GM19328 (cell line): ENCODE data around the gene FAM184A.

ENCODE experiments used
- ATAC-seq: cut with Tn5 transposase; IDR thresholded peaks from one replicate; pipeline ENCODE4 v1.9.1; 2021; ENCODE audit warnings: mild to moderate bottlenecking, moderate library complexity; ENCODE audit not compliant: unreplicated experiment

The FAM184A gene

GRCh38 chr6:118971682-118972081, 106.8 kb downstream of the FAM184A start:
- ATAC-seq, result no peak

- no peak for ATAC-seq
These were observed 107.6 kb downstream of the FAM184A start for GRCh38 chr6:118970866-118971265.

GRCh38 chr6:118968416-118968815, 110.0 kb downstream of the FAM184A start:
- no peak for ATAC-seq

- ATAC-seq, result no peak
These were observed 111.2 kb downstream of the FAM184A start for GRCh38 chr6:118967239-118967638.

GRCh38 chr6:118965843-118966370, 112.6 kb downstream of the FAM184A start:
- no peak for ATAC-seq

- ATAC-seq, result no peak
These were observed 113.1 kb downstream of the FAM184A start for GRCh38 chr6:118965371-118965770.

GRCh38 chr6:118963003-118963402, 115.5 kb downstream of the FAM184A start:
- ATAC-seq, result no peak

GRCh38 chr6:118959903-118960302, 118.6 kb downstream of the FAM184A start:
- ATAC-seq, result no peak

- ATAC-seq, result no peak
These were observed 125.1 kb downstream of the FAM184A start for GRCh38 chr6:118953391-118953790.

- no peak for ATAC-seq
These were observed 125.8 kb downstream of the FAM184A start for GRCh38 chr6:118952683-118953082.

- no peak for ATAC-seq
These were observed 133.2 kb downstream of the FAM184A start for GRCh38 chr6:118945217-118945616.

GRCh38 chr6:118940770-118941169, 137.7 kb downstream of the FAM184A start:
- ATAC-seq, result no peak

- ATAC-seq, result no peak
These were observed 138.8 kb downstream of the FAM184A start for GRCh38 chr6:118939683-118940082.

- ATAC-seq, result no peak
These were observed 142.3 kb downstream of the FAM184A start for GRCh38 chr6:118935978-118936703.

GRCh38 chr6:118935331-118935668, 143.2 kb downstream of the FAM184A start:
- ATAC-seq, result peak; percentile 1

GRCh38 chr6:118934461-118935330, 143.8 kb downstream of the FAM184A start, which contains the start of gene MCM9:
MCM9 (minus strand) TSS chr6:118935159; CDS start chr6:118931723, 3,436 bp downstream.
- peak; percentile 95 for ATAC-seq

- ATAC-seq, result no peak
These were observed 144.5 kb downstream of the FAM184A start for GRCh38 chr6:118933855-118934460.

- ATAC-seq, result no peak
These were observed 146.0 kb downstream of the FAM184A start for GRCh38 chr6:118932421-118932820.

- no peak for ATAC-seq
These were observed 147.0 kb downstream of the FAM184A start for GRCh38 chr6:118931436-118931835.

- ATAC-seq, result no peak
These were observed 147.8 kb downstream of the FAM184A start for GRCh38 chr6:118930680-118931079.

GRCh38 chr6:118923035-118923434, 155.4 kb downstream of the FAM184A start:
- no peak for ATAC-seq
